Measurements from ENCODE around the gene PEX11B. TPM values are rescaled to one million over a fixed set of nuclear protein-coding genes. Genes with fewer than 3 reads are reported as not detected.

PEX11B gene
- total RNA-seq, 1 experiment from 2014 or later = 13.7 TPM

- Histone ChIP-seq H2BK20ac (ENCODE audit: low read depth, low read length, poor library complexity, severe bottlenecking) (no peak overlapping the region), H2BK120ac (ENCODE audit: low read depth, low read length, poor library complexity, severe bottlenecking) (no peak overlapping the region), H4K8ac (replicated peaks; ENCODE audit: insufficient read length, low read depth, low read length) (no peak overlapping the region), H3K4ac (ENCODE audit: low read depth, low read length) (no peak overlapping the region), H2AFZ (ENCODE audit: low read length) (no peak overlapping the region), H4K5ac (ENCODE audit: insufficient read length, low read depth, low read length) (no peak overlapping the region), H3K14ac (ENCODE audit: insufficient read depth, low read length) (no peak overlapping the region), H3K56ac (ENCODE audit: insufficient read length, low read depth, low read length) (no peak overlapping the region), H3K23me2 (ENCODE audit: insufficient read length, low read depth, low read length, poor library complexity, severe bottlenecking) (no peaks in the 10 kb centered on the region), H3K23ac (ENCODE audit: insufficient read length, low read depth, low read length) (no peak overlapping the region), H3K27ac (ENCODE audit: insufficient read length, low read depth, low read length) (no peak overlapping the region), H3K9me3 (ENCODE audit: control insufficient read depth, low read depth, low read length) (no peaks in the 10 kb centered on the region), H3K79me2 (ENCODE audit: insufficient read depth, low read length) (no peaks in the 10 kb centered on the region), H3T11ph (ENCODE audit: low read length) (no peak overlapping the region), H2AK5ac (ENCODE audit: insufficient read length, low read length) (no peak overlapping the region), H2BK12ac (ENCODE audit: insufficient read length, low read depth, low read length) (no peak overlapping the region), H2BK15ac (ENCODE audit: low read depth, low read length) (no peak overlapping the region), H3K4me1 (ENCODE audit: insufficient read depth, low read length) (no peaks in the 10 kb centered on the region), H3K79me1 (ENCODE audit: insufficient read depth, low read depth, low read length, poor library complexity, severe bottlenecking) (no peaks in the 10 kb centered on the region), H2BK5ac (ENCODE audit: insufficient read length, low read length) (no peak overlapping the region), H3K18ac (ENCODE audit: insufficient read length, low read depth, low read length) (no peak overlapping the region), H4K91ac (ENCODE audit: insufficient read length, low read depth, low read length) (no peak overlapping the region), H4K20me1 (ENCODE audit: control insufficient read depth, insufficient read depth, insufficient read length) (no peaks in the 10 kb centered on the region), H3K4me2 (ENCODE audit: insufficient read depth, insufficient read length, low read length) (no peak overlapping the region), H3K27me3 (ENCODE audit: insufficient read depth, low read length) (no peaks in the 10 kb centered on the region), H3K9ac (ENCODE audit: extremely low read depth, insufficient read length, low read length) (no peak overlapping the region)
- no peak for TF ChIP-seq CTCF (conservative IDR thresholded peaks at IDR 0.05)
- H3K27ac Mint-ChIP-seq = no peak overlapping the region
- H3K9me3 Mint-ChIP-seq = no peaks in the 10 kb centered on the region
- no peak overlapping the region; a peak in 1 of 5 replicates for H3K4me3 Mint-ChIP-seq
- WGBS (ENCODE audit: extremely low coverage, insufficient read length, low lambda C conversion rate) = no CpG with 5 or more reads among the region's 10 CpGs
- peaks cover 18% of the 10 kb centered on the region for H3K27me3 Mint-ChIP-seq (ENCODE audit: low read depth)
- peaks cover 9 to 12% of the 10 kb centered on the region in 2 experiments for H3K4me1 Mint-ChIP-seq
- DNase-seq = no peak
- peaks cover 0 to 8% (median 0%) of the 10 kb centered on the region in 3 experiments; a peak in 2 of 7 replicates for H3K36me3 Mint-ChIP-seq (ENCODE audit: insufficient read depth in 1 of 3, low read depth in 3 of 3)
Observed at GRCh38 chr1:145906954-145907753, 11.4 kb downstream of the PEX11B start.

Measured in H9 (cell line).